Progenitor cell of endocrine pancreas (in vitro differentiated cells): ENCODE results near the gene ANKS1A. TPM values are rescaled to one million over a fixed set of nuclear protein-coding genes. Genes with fewer than 3 reads are reported as not detected.

ENCODE experiments used
- DNase-seq: peaks from one replicate; pipeline ENCODE4 v3.0.0; 2021; ENCODE audit warnings: low spot score; ENCODE audit not compliant: unreplicated experiment
- H3K27ac Mint-ChIP-seq: 2 replicates; pipeline ENCODE4 v1.8.0; 2021; ENCODE audit warnings: mild to moderate bottlenecking, moderate library complexity, mixed read lengths
- H3K27me3 Mint-ChIP-seq: 2 replicates; pipeline ENCODE4 v1.8.0; 2021; ENCODE audit warnings: mixed read lengths
- H3K36me3 Mint-ChIP-seq: 2 replicates; pipeline ENCODE4 v1.8.0; 2022; ENCODE audit warnings: mixed read lengths; ENCODE audit not compliant: insufficient read depth
- H3K4me1 Mint-ChIP-seq: 2 replicates; pipeline ENCODE4 v1.8.0; 2021; ENCODE audit warnings: low read depth, mixed read lengths
- H3K4me3 Mint-ChIP-seq: 2 replicates; pipeline ENCODE4 v1.8.0; 2021; ENCODE audit warnings: low read depth, mild to moderate bottlenecking, moderate library complexity, mixed read lengths
- H3K9me3 Mint-ChIP-seq: 2 replicates; pipeline ENCODE4 v1.8.0; 2021; ENCODE audit warnings: low read depth, mixed read lengths
- CTCF ChIP-seq: fragments of 200-600 bp; sonication (generic); IDR thresholded peaks from one replicate; pipeline ENCODE4 v1.5.0; 2021; ENCODE audit warnings: antibody characterized with exemption, mild to moderate bottlenecking; ENCODE audit not compliant: unreplicated experiment
- total RNA-seq: library from RNA; stranded (reverse); gene quantifications from 2 replicates; pipeline ENCODE4 v1.2.1, GENCODE V29; 2021

ANKS1A gene
- total RNA-seq, 1 donor from 2014 or later = 36.4 TPM

GRCh38 chr6:34938268-34938667, 49.2 kb downstream of the ANKS1A start:
- no peak overlapping the region for H3K4me3 Mint-ChIP-seq
- H3K27ac Mint-ChIP-seq = no peak overlapping the region
- DNase-seq = no peak
- peaks cover 13% of the 10 kb centered on the region for H3K4me1 Mint-ChIP-seq
- H3K27me3 Mint-ChIP-seq = no peaks in the 10 kb centered on the region
- H3K9me3 Mint-ChIP-seq = no peaks in the 10 kb centered on the region
- peaks cover 1% of the 10 kb centered on the region for H3K36me3 Mint-ChIP-seq
- TF ChIP-seq CTCF = no peak

- no peak for TF ChIP-seq CTCF
- H3K4me3 Mint-ChIP-seq = no peak overlapping the region
- H3K9me3 Mint-ChIP-seq = peaks cover 5% of the 10 kb centered on the region
- peak overlapping the region; percentile 73 for H3K27ac Mint-ChIP-seq
- H3K36me3 Mint-ChIP-seq = peaks cover 6% of the 10 kb centered on the region
- DNase-seq = no peak
- H3K4me1 Mint-ChIP-seq = peaks cover 13% of the 10 kb centered on the region
- H3K27me3 Mint-ChIP-seq = no peaks in the 10 kb centered on the region
Observed at GRCh38 chr6:34940030-34940434, 51.0 kb downstream of the ANKS1A start.

- H3K4me3 Mint-ChIP-seq = no peak overlapping the region
- peak overlapping the region; percentile 34 for H3K27ac Mint-ChIP-seq
Observed at GRCh38 chr6:34941421-34941820, 52.4 kb downstream of the ANKS1A start.

GRCh38 chr6:34945317-34945716, 56.3 kb downstream of the ANKS1A start:
- Mint-ChIP-seq H3K36me3 (peaks cover 10% of the 10 kb centered on the region), H3K4me3 (no peak overlapping the region), H3K9me3 (peaks cover 5% of the 10 kb centered on the region), H3K27me3 (no peaks in the 10 kb centered on the region), H3K27ac (no peak overlapping the region), H3K4me1 (peaks cover 3% of the 10 kb centered on the region)
- TF ChIP-seq CTCF = no peak
- no peak for DNase-seq

More at GRCh38 chr6:34941421-34941820, 52.4 kb downstream of the ANKS1A start:
- Mint-ChIP-seq H3K4me1 (peaks cover 13% of the 10 kb centered on the region), H3K27me3 (no peaks in the 10 kb centered on the region), H3K9me3 (peaks cover 5% of the 10 kb centered on the region), H3K36me3 (peaks cover 8% of the 10 kb centered on the region)
- DNase-seq = no peak
- no peak for TF ChIP-seq CTCF

- TF ChIP-seq CTCF = no peak
- Mint-ChIP-seq H3K27me3 (no peaks in the 10 kb centered on the region), H3K9me3 (peaks cover 5% of the 10 kb centered on the region), H3K4me3 (no peak overlapping the region), H3K36me3 (peaks cover 10% of the 10 kb centered on the region), H3K4me1 (peaks cover 14% of the 10 kb centered on the region), H3K27ac (no peak overlapping the region)
- DNase-seq = no peak
Observed at GRCh38 chr6:34947561-34947960, 58.5 kb downstream of the ANKS1A start.
